Cardiac muscle cell (in vitro differentiated cells and primary cell): ENCODE measurements around the gene MPPED2. TPM values are rescaled to one million over a fixed set of nuclear protein-coding genes. Genes with fewer than 3 reads are reported as not detected.

Source experiments
- DNase-seq, 2 donors: peaks; one replicate each; pipeline versions ENCODE4 v3.0.0 to v3.0.0-alpha.2; 2010 to 2017; ENCODE audit warnings: low read depth in 1 of 2, low spot score in 1 of 2
- H3K27ac ChIP-seq: fragments of 200-600 bp; sonication (generic); 2 replicates; pipeline ENCODE4 v1.5.1; 2016
- H3K27me3 ChIP-seq: fragments of 200-600 bp; sonication (generic); 2 replicates; pipeline ENCODE4 v1.6.0; 2016; ENCODE audit warnings: control low read depth
- H3K36me3 ChIP-seq: fragments of 200-600 bp; sonication (generic); 2 replicates; pipeline ENCODE4 v1.5.1; 2016; ENCODE audit warnings: control low read depth
- H3K4me1 ChIP-seq: fragments of 200-600 bp; sonication (generic); 2 replicates; pipeline ENCODE4 v1.8.1; 2017; ENCODE audit warnings: low read depth, mild to moderate bottlenecking, mixed run types
- H3K4me3 ChIP-seq: fragments of 200-600 bp; sonication (generic); 2 replicates; pipeline ENCODE4 v1.5.1; 2016; ENCODE audit warnings: mild to moderate bottlenecking
- H3K9me3 ChIP-seq: fragments of 200-600 bp; sonication (generic); 2 replicates; pipeline ENCODE4 v1.5.1; 2017; ENCODE audit warnings: low read depth, mild to moderate bottlenecking, control low read depth
- CTCF ChIP-seq: IDR thresholded peaks from 2 replicates; pipeline ENCODE4 v1.5.1; 2012; ENCODE audit warnings: low read depth, mild to moderate bottlenecking, low read length
- polyA plus RNA-seq: library from polyadenylated mRNA; unstranded; fragments of >200 nt; fragmentation: Nextera tagmentation; extraction: Ambion mirVana; gene quantifications from 2 replicates; pipeline ENCODE4 v1.2.1, GENCODE V29; 2016
- total RNA-seq: library from RNA; depleted of rRNA; stranded (reverse); fragments of >200 nt; gene quantifications from 2 replicates; pipeline ENCODE4 v1.2.3, GENCODE V29; 2016

The MPPED2 gene
- total and polyA plus RNA-seq, 2 experiments from 2014 or later: 32.5 to 54.4 TPM

GRCh38 chr11:30610628-30611027, 24.5 kb upstream of the MPPED2 start:
- no peak for DNase-seq
- Histone ChIP-seq H3K27me3 (no peaks in the 10 kb centered on the region), H3K4me1 (peaks cover 1% of the 10 kb centered on the region), H3K36me3 (no peaks in the 10 kb centered on the region), H3K9me3 (no peaks in the 10 kb centered on the region), H3K4me3 (no peak overlapping the region), H3K27ac (no peak overlapping the region)
- no peak for TF ChIP-seq CTCF

- peaks cover 10% of the 10 kb centered on the region for H3K4me1 ChIP-seq
- H3K27ac ChIP-seq: no peak overlapping the region
- no peaks in the 10 kb centered on the region for H3K9me3 ChIP-seq
- H3K4me3 ChIP-seq: no peak overlapping the region
- no peak for TF ChIP-seq CTCF
- DNase-seq: no peak
- no peaks in the 10 kb centered on the region for H3K27me3 ChIP-seq
- H3K36me3 ChIP-seq: no peaks in the 10 kb centered on the region
Observed at GRCh38 chr11:30608534-30608933, 22.4 kb upstream of the MPPED2 start.

GRCh38 chr11:30605036-30605605, 19.0 kb upstream of the MPPED2 start:
- no peaks in the 10 kb centered on the region for H3K9me3 ChIP-seq
- H3K27ac ChIP-seq: peak overlapping the region; percentile 36
- no peaks in the 10 kb centered on the region for H3K27me3 ChIP-seq
- no peak overlapping the region for H3K4me3 ChIP-seq
- peaks cover 10% of the 10 kb centered on the region for H3K4me1 ChIP-seq
- H3K36me3 ChIP-seq: no peaks in the 10 kb centered on the region
- no peak for TF ChIP-seq CTCF
- no peak for DNase-seq

GRCh38 chr11:30603357-30603756, 17.2 kb upstream of the MPPED2 start:
- no peak for TF ChIP-seq CTCF
- H3K4me3 ChIP-seq: no peak overlapping the region
- DNase-seq: no peak
- H3K27ac ChIP-seq: no peak overlapping the region
- H3K9me3 ChIP-seq: no peaks in the 10 kb centered on the region
- H3K36me3 ChIP-seq: no peaks in the 10 kb centered on the region
- H3K27me3 ChIP-seq: no peaks in the 10 kb centered on the region
- peaks cover 10% of the 10 kb centered on the region for H3K4me1 ChIP-seq

GRCh38 chr11:30596832-30597231, 10.7 kb upstream of the MPPED2 start:
- Histone ChIP-seq H3K4me3 (no peak overlapping the region), H3K4me1 (peaks cover 25% of the 10 kb centered on the region), H3K36me3 (no peaks in the 10 kb centered on the region), H3K27me3 (no peaks in the 10 kb centered on the region), H3K9me3 (no peaks in the 10 kb centered on the region), H3K27ac (peak overlapping the region; percentile 0)
- TF ChIP-seq CTCF: no peak
- DNase-seq: no peak

- DNase-seq: peak in 1 of 2 donors; percentile 42
- no peaks in the 10 kb centered on the region for H3K9me3 ChIP-seq
Observed at GRCh38 chr11:30595934-30596333, 9.8 kb upstream of the MPPED2 start.

More at GRCh38 chr11:30595934-30596333, 9.8 kb upstream of the MPPED2 start:
- peaks cover 25% of the 10 kb centered on the region for H3K4me1 ChIP-seq
- H3K4me3 ChIP-seq: no peak overlapping the region
- no peaks in the 10 kb centered on the region for H3K36me3 ChIP-seq
- TF ChIP-seq CTCF: no peak
- no peak overlapping the region for H3K27ac ChIP-seq
- H3K27me3 ChIP-seq: no peaks in the 10 kb centered on the region
